Caco-2 (cell line): ENCODE data around the gene PPP1R9B. TPM values are rescaled to one million over a fixed set of nuclear protein-coding genes. Genes with fewer than 3 reads are reported as not detected.

ENCODE experiments used
- BruUV-seq: library from RNA; stranded (reverse); fragments of 400-500 nt; replicated peaks from 2 replicates; lab custom pipeline; 2021; lab: Mats Ljungman, UMichigan
- CTCF ChIA-PET: fragments of 300-600 bp; sonication (Branson Sonifier 250); formaldehyde crosslinking; loops from one replicate; lab custom pipeline; 2022; ENCODE audit warnings: antibody characterized with exemption; lab: Charles Lee
- POLR2A ChIA-PET: fragments of 300-600 bp; sonication (Branson Sonifier 250); formaldehyde crosslinking; loops from one replicate; lab custom pipeline; 2022; ENCODE audit warnings: antibody characterized with exemption; lab: Charles Lee
- DNase-seq, 2 experiments: peaks; one replicate each; pipeline versions ENCODE4 v3.0.0 to v3.0.0-alpha.2; 2020 to 2022
- H3K27me3 ChIP-seq: replicated peaks from 2 replicates; pipeline ENCODE4 v1.6.0; 2011; ENCODE audit warnings: low read length; ENCODE audit not compliant: control insufficient read depth, insufficient read depth
- H3K36me3 ChIP-seq: 2 replicates; pipeline ENCODE4 v1.5.1; 2011; ENCODE audit warnings: low read length; ENCODE audit not compliant: control insufficient read depth, insufficient read depth
- H3K4me1 ChIP-seq: fragments of 250-450 bp; sonication (Bioruptor Pico); 2 replicates; pipeline ENCODE4 v1.5.1; 2020; ENCODE audit warnings: mild to moderate bottlenecking
- H3K4me3 ChIP-seq: 2 replicates; pipeline ENCODE4 v1.5.1; 2011; ENCODE audit warnings: low read depth, mild to moderate bottlenecking, control low read depth, low read length
- H3K9me3 ChIP-seq: fragments of 250-450 bp; sonication (Bioruptor Pico); 2 replicates; pipeline ENCODE4 v1.5.1; 2020; ENCODE audit warnings: mild to moderate bottlenecking, moderate library complexity
- H3K27ac Mint-ChIP-seq: one replicate; pipeline ENCODE4 v1.8.0; 2022; ENCODE audit warnings: mixed read lengths; ENCODE audit not compliant: unreplicated experiment
- H3K27me3 Mint-ChIP-seq: one replicate; pipeline ENCODE4 v1.8.0; 2022; ENCODE audit warnings: mixed read lengths; ENCODE audit not compliant: insufficient read depth, unreplicated experiment
- H3K36me3 Mint-ChIP-seq: one replicate; pipeline ENCODE4 v1.8.0; 2022; ENCODE audit warnings: mild to moderate bottlenecking, mixed read lengths; ENCODE audit not compliant: insufficient read depth, unreplicated experiment
- H3K4me1 Mint-ChIP-seq: one replicate; pipeline ENCODE4 v1.8.0; 2022; ENCODE audit warnings: low read depth, mixed read lengths; ENCODE audit not compliant: unreplicated experiment
- H3K4me3 Mint-ChIP-seq: one replicate; pipeline ENCODE4 v1.8.0; 2022; ENCODE audit warnings: mild to moderate bottlenecking, moderate library complexity, mixed read lengths; ENCODE audit not compliant: unreplicated experiment
- H3K9me3 Mint-ChIP-seq: one replicate; pipeline ENCODE4 v1.8.0; 2022; ENCODE audit warnings: mixed read lengths; ENCODE audit not compliant: unreplicated experiment
- CTCF ChIP-seq, 2 experiments: fragments of 200-600 bp in 1 of 2; IDR thresholded peaks; 1 replicate in 1 of 2; 2 replicates in 1 of 2; pipeline versions ENCODE4 v1.5.1 to v1.8.0; 2011 to 2022; ENCODE audit warnings: antibody characterized with exemption in 1 of 2, control low read depth in 1 of 2, inconsistent platforms in 1 of 2, low read depth in 1 of 2, low read length in 1 of 2, mild to moderate bottlenecking in 1 of 2, moderate library complexity in 1 of 2; ENCODE audit not compliant: insufficient read depth in 1 of 2, severe bottlenecking in 1 of 2, unreplicated experiment in 1 of 2
- intact Hi-C: fragments of 100-400 bp; cut with micrococcal nuclease; formaldehyde crosslinking; loops from one replicate; pipeline ENCODE4 v1.10.0; 2022; ENCODE audit not compliant: unreplicated experiment
- total RNA-seq: library from RNA; stranded (reverse); gene quantifications from 2 replicates; pipeline ENCODE4 v1.2.3, GENCODE V29; 2022

PPP1R9B gene
- total RNA-seq, 1 experiment from 2014 or later = 74.8 TPM

GRCh38 chr17:50187394-50187725 is 36.9 kb upstream of the PPP1R9B start:
- no peaks in the 10 kb centered on the region for H3K9me3 Mint-ChIP-seq
- POLR2A ChIA-PET = interaction anchor here (0.5 kb wide), 1 partner anchor 13 kb away, joined by 11 read pairs; no protein-coding TSS in a partner anchor
- no peaks in the 10 kb centered on the region for H3K36me3 Mint-ChIP-seq
- peaks cover 6% of the 10 kb centered on the region for H3K4me1 Mint-ChIP-seq
- CTCF ChIA-PET = interaction anchor here (1.1 to 1.4 kb wide), 3 partner anchors 10 to 13 kb away, joined by 4 to 5 read pairs (median 4); no protein-coding TSS in a partner anchor
- H3K27me3 Mint-ChIP-seq = no peaks in the 10 kb centered on the region
- H3K4me3 Mint-ChIP-seq = no peak overlapping the region
- no peaks in the 10 kb centered on the region for H3K27me3 ChIP-seq
- no peak for TF ChIP-seq CTCF (IDR thresholded peaks at IDR 0.05; ENCODE audit: insufficient read depth in 1 of 2, low read depth in 1 of 2, low read length in 1 of 2, severe bottlenecking in 1 of 2, unreplicated experiment in 1 of 2)
- no peak for DNase-seq
- BruUV-seq = no TSS peak
- H3K36me3 ChIP-seq = no peaks in the 10 kb centered on the region
- no peak overlapping the region for H3K27ac Mint-ChIP-seq
- H3K9me3 ChIP-seq = no peaks in the 10 kb centered on the region
- peaks cover 6% of the 10 kb centered on the region; the same call in 1 of the 2 replicates for H3K4me1 ChIP-seq
- no peak overlapping the region for H3K4me3 ChIP-seq
- intact Hi-C loops = no loop called here

- Histone ChIP-seq H3K36me3 (no peaks in the 10 kb centered on the region), H3K27me3 (no peaks in the 10 kb centered on the region), H3K9me3 (no peaks in the 10 kb centered on the region), H3K4me1 (peaks cover 6% of the 10 kb centered on the region; the same call in 1 of the 2 replicates), H3K4me3 (no peak overlapping the region)
- no peak for DNase-seq
- ChIA-PET POLR2A (interaction anchor here (0.5 kb wide), 1 partner anchor 13 kb away, joined by 11 read pairs; no protein-coding TSS in a partner anchor), CTCF (interaction anchor here (1.1 to 1.4 kb wide), 3 partner anchors 9 to 11 kb away, joined by 3 to 5 read pairs (median 4); no protein-coding TSS in a partner anchor)
- no peak overlapping the region for H3K27ac Mint-ChIP-seq
- H3K27me3 Mint-ChIP-seq = no peaks in the 10 kb centered on the region
- H3K9me3 Mint-ChIP-seq = no peaks in the 10 kb centered on the region
- TF ChIP-seq CTCF (IDR thresholded peaks at IDR 0.05; ENCODE audit: insufficient read depth in 1 of 2, low read depth in 1 of 2, low read length in 1 of 2, severe bottlenecking in 1 of 2, unreplicated experiment in 1 of 2) = no peak
- no TSS peak for BruUV-seq
- H3K4me1 Mint-ChIP-seq = peaks cover 6% of the 10 kb centered on the region
- no peaks in the 10 kb centered on the region for H3K36me3 Mint-ChIP-seq
- intact Hi-C loops = no loop called here
- H3K4me3 Mint-ChIP-seq = no peak overlapping the region
Measured at GRCh38 chr17:50186661-50187393, 36.4 kb upstream of the PPP1R9B start.

GRCh38 chr17:50185631-50186471 is 35.4 kb upstream of the PPP1R9B start:
- no peak overlapping the region for H3K4me3 ChIP-seq
- H3K9me3 Mint-ChIP-seq = no peaks in the 10 kb centered on the region
- no peaks in the 10 kb centered on the region for H3K36me3 Mint-ChIP-seq
- H3K4me1 ChIP-seq = peaks cover 6% of the 10 kb centered on the region; the same call in 1 of the 2 replicates
- H3K27me3 ChIP-seq = no peaks in the 10 kb centered on the region
- H3K4me1 Mint-ChIP-seq = peaks cover 6% of the 10 kb centered on the region
- H3K4me3 Mint-ChIP-seq = no peak overlapping the region
- DNase-seq = no peak
- ChIA-PET POLR2A (no interaction called here), CTCF (interaction anchor here (0.6 to 1.1 kb wide), 2 partner anchors 9 to 57 kb away, joined by 3 to 4 read pairs; no protein-coding TSS in a partner anchor)
- no TSS peak for BruUV-seq
- no peaks in the 10 kb centered on the region for H3K27me3 Mint-ChIP-seq
- no peaks in the 10 kb centered on the region for H3K36me3 ChIP-seq
- no peaks in the 10 kb centered on the region for H3K9me3 ChIP-seq
- intact Hi-C loops = no loop called here
- TF ChIP-seq CTCF (IDR thresholded peaks at IDR 0.05; ENCODE audit: insufficient read depth in 1 of 2, low read depth in 1 of 2, low read length in 1 of 2, severe bottlenecking in 1 of 2, unreplicated experiment in 1 of 2) = no peak
- no peak overlapping the region for H3K27ac Mint-ChIP-seq
